ENCODE results near the gene TMEM201.

- TF ChIP-seq EZH2 (IDR thresholded peaks at IDR 0.05; ENCODE audit: borderline replicate concordance, low read depth, low read length, severe bottlenecking) (no peak), CTCF (IDR thresholded peaks at IDR 0.05; ENCODE audit: extremely low read depth in 1 of 2, insufficient read depth in 1 of 2, low read depth in 1 of 2, low read length in 2 of 2) (no peak), POLR2AphosphoS5 (IDR thresholded peaks at IDR 0.05; ENCODE audit: insufficient read depth, low read depth, low read length) (no peak), MAX (IDR thresholded peaks at IDR 0.05; ENCODE audit: insufficient read depth, insufficient read length) (no peak)
Measured at GRCh38 chr1:9652379-9653209, 63.9 kb downstream of the TMEM201 start.
